ENCODE data around the gene PDE4B. TPM values are rescaled to one million over a fixed set of nuclear protein-coding genes. Genes with fewer than 3 reads are reported as not detected.
A peak's percentile ranks its signal among the peaks of the same experiment; 100 is the strongest.

The PDE4B gene
- total RNA-seq, 1 donor from 2014 or later: 0.57 TPM

- peaks cover under 1% of the 10 kb centered on the region for H3K27me3 Mint-ChIP-seq (ENCODE audit: low read depth)
- no peaks in the 10 kb centered on the region for H3K9me3 Mint-ChIP-seq (ENCODE audit: low read depth)
- no peak for DNase-seq (ENCODE audit: low spot score)
- peaks cover 15% of the 10 kb centered on the region for H3K4me1 Mint-ChIP-seq (ENCODE audit: low read depth)
- H3K36me3 Mint-ChIP-seq (ENCODE audit: low read depth): no peaks in the 10 kb centered on the region
- no peak overlapping the region for H3K27ac Mint-ChIP-seq (ENCODE audit: unreplicated experiment)
- no peak for TF ChIP-seq CTCF (IDR thresholded peaks at IDR 0.05)
- H3K4me3 Mint-ChIP-seq (ENCODE audit: unreplicated experiment): no peak overlapping the region
Measured at GRCh38 chr1:65991694-65992093, 199.0 kb downstream of the PDE4B start.

DNA sequence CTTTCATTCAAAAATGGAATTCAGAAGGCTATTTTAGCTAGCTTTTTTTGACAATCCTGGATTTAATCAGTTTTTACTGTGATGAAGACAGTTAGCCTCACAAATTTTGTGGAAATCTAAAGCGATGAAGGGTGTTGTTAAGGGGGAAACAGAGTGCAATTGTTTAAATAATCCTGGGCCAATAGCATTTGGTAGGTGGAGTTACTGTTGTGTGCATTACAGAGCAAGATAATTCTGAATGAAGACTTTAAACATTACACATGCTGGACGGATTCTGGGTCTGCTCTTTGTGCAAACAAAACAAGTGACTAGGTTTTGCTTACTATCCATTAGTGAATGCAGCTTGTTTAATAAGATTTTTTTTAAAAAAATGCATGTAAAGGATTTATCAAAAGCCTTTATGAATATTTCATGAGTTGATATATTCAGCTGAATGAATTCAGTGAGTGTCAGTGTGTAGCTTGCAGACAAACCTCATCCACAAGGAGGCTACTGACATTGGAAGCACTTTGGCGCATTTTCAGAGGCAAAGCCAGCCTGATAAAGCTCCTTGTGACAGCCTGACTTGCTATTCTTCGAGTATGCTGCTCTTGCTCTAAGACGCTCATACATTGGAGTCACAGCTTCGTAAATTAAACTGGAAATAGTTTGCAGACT lies 199.6 kb downstream of the PDE4B start:
- peak; percentile 15 for TF ChIP-seq CTCF (IDR thresholded peaks at IDR 0.05)
- Mint-ChIP-seq H3K9me3 (ENCODE audit: low read depth) (no peaks in the 10 kb centered on the region), H3K4me3 (ENCODE audit: unreplicated experiment) (no peak overlapping the region), H3K36me3 (ENCODE audit: low read depth) (no peaks in the 10 kb centered on the region), H3K27me3 (ENCODE audit: low read depth) (no peaks in the 10 kb centered on the region), H3K4me1 (ENCODE audit: low read depth) (peaks cover 15% of the 10 kb centered on the region), H3K27ac (ENCODE audit: unreplicated experiment) (no peak overlapping the region)
- no peak for DNase-seq (ENCODE audit: low spot score)

GRCh38 chr1:65992831-65993271 lies 200.2 kb downstream of the PDE4B start:
- Mint-ChIP-seq H3K9me3 (ENCODE audit: low read depth) (no peaks in the 10 kb centered on the region), H3K4me1 (ENCODE audit: low read depth) (peaks cover 15% of the 10 kb centered on the region), H3K27ac (ENCODE audit: unreplicated experiment) (no peak overlapping the region), H3K27me3 (ENCODE audit: low read depth) (no peaks in the 10 kb centered on the region), H3K36me3 (ENCODE audit: low read depth) (no peaks in the 10 kb centered on the region), H3K4me3 (ENCODE audit: unreplicated experiment) (no peak overlapping the region)
- no peak for DNase-seq (ENCODE audit: low spot score)
- no peak for TF ChIP-seq CTCF (IDR thresholded peaks at IDR 0.05)

DNA sequence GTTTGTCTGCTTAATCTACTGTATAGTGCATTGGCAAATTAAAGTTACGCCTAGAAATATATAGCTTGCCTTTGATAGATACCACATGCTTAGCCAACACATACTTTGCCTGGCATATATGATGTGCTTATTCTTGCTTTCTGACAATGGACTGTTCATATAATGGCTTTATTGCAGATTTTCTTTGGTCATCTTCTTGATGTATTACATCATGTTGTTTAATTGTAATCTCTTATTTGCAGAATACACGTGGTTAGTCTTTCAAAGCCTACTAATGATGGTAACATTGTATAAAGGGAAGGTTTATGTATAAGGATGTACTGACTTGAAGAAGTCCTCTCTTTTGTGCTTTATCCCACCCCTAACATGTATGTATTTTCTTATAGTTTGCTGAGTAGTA lies 201.5 kb downstream of the PDE4B start:
- DNase-seq (ENCODE audit: low spot score): no peak
- Mint-ChIP-seq H3K27ac (ENCODE audit: unreplicated experiment) (no peak overlapping the region), H3K36me3 (ENCODE audit: low read depth) (peaks cover 2% of the 10 kb centered on the region), H3K27me3 (ENCODE audit: low read depth) (no peaks in the 10 kb centered on the region), H3K4me1 (ENCODE audit: low read depth) (peaks cover 15% of the 10 kb centered on the region), H3K4me3 (ENCODE audit: unreplicated experiment) (no peak overlapping the region), H3K9me3 (ENCODE audit: low read depth) (no peaks in the 10 kb centered on the region)
- no peak for TF ChIP-seq CTCF (IDR thresholded peaks at IDR 0.05)

- H3K9me3 Mint-ChIP-seq (ENCODE audit: low read depth): no peaks in the 10 kb centered on the region
- peaks cover 7% of the 10 kb centered on the region for H3K4me1 Mint-ChIP-seq (ENCODE audit: low read depth)
- H3K36me3 Mint-ChIP-seq (ENCODE audit: low read depth): peaks cover 2% of the 10 kb centered on the region
- no peak overlapping the region for H3K4me3 Mint-ChIP-seq (ENCODE audit: unreplicated experiment)
- no peak overlapping the region for H3K27ac Mint-ChIP-seq (ENCODE audit: unreplicated experiment)
- no peak for TF ChIP-seq CTCF (IDR thresholded peaks at IDR 0.05)
- DNase-seq (ENCODE audit: low spot score): no peak
- no peaks in the 10 kb centered on the region for H3K27me3 Mint-ChIP-seq (ENCODE audit: low read depth)
Measured at GRCh38 chr1:65995336-65995735, 202.6 kb downstream of the PDE4B start.
